Measurements from ENCODE around the gene SLC4A9. TPM values are rescaled to one million over a fixed set of nuclear protein-coding genes. Genes with fewer than 3 reads are reported as not detected.

The SLC4A9 gene
- total and polyA plus RNA-seq, 9 donors: 0.04 to 0.13 (median 0.06) TPM; not detected in 5

GRCh38 chr5:140366589-140367255, 6.7 kb downstream of the SLC4A9 start:
- Histone ChIP-seq H3K36me3 (ENCODE audit: control insufficient read depth, insufficient read depth, low read length) (no peaks in the 10 kb centered on the region), H3K27ac (ENCODE audit: low read length) (no peak overlapping the region), H3K9me3 (replicated peaks; ENCODE audit: control insufficient read depth, low read depth, low read length) (no peaks in the 10 kb centered on the region), H3K4me3 (ENCODE audit: low read length) (no peak overlapping the region), H3K27me3 (ENCODE audit: control insufficient read depth, insufficient read depth, low read length) (no peaks in the 10 kb centered on the region), H3K4me1 (ENCODE audit: control insufficient read depth, insufficient read depth, low read length) (peaks cover 7% of the 10 kb centered on the region)
- DNase-seq: no peak
- WGBS (ENCODE audit: insufficient coverage): 64% methylated on average over 4 of the region's 7 CpGs

DNA sequence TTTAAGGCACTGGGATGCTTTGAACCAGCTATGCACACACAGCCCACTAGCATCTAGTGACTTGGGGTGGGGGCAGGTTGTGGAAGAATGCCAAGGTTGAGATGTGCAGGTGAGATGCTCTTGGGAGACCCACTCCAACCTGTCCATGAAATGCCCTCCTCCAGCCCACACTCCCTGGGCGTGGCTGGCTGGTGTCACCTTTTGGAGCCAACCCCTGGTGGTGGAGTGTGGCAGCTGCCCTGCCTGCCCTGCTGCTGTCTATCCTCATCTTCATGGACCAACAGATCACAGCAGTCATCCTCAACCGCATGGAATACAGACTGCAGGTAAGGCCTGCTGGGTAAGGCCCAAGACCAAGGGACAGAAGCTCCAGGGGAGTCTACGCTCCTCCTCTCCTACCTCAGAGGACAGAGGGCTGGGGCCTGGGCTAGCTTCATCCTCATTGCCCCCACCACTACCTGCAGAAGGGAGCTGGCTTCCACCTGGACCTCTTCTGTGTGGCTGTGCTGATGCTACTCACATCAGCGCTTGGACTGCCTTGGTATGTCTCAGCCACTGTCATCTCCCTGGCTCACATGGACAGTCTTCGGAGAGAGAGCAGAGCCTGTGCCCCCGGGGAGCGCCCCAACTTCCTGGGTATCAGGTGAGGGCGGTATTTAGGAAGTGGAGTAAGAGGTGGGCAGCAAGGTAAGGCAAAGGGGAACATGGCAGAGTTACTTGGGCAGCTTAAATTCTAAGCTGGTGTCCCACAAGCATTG, 7.4 kb downstream of the SLC4A9 start:
- Histone ChIP-seq H3K27ac (ENCODE audit: low read length) (no peak overlapping the region), H3K36me3 (ENCODE audit: control insufficient read depth, insufficient read depth, low read length) (no peaks in the 10 kb centered on the region), H3K9me3 (replicated peaks; ENCODE audit: control insufficient read depth, low read depth, low read length) (no peaks in the 10 kb centered on the region), H3K4me1 (ENCODE audit: control insufficient read depth, insufficient read depth, low read length) (peaks cover 7% of the 10 kb centered on the region), H3K27me3 (ENCODE audit: control insufficient read depth, insufficient read depth, low read length) (no peaks in the 10 kb centered on the region), H3K4me3 (ENCODE audit: low read length) (no peak overlapping the region)
- DNase-seq: no peak
- 86% methylated on average over 4 of the region's 8 CpGs for WGBS (ENCODE audit: insufficient coverage)

GRCh38 chr5:140371356-140372151, 11.6 kb downstream of the SLC4A9 start:
- no peaks in the 10 kb centered on the region for H3K27me3 ChIP-seq (ENCODE audit: control insufficient read depth, insufficient read depth, low read length)

GRCh38 chr5:140372971-140373487, 13.0 kb downstream of the SLC4A9 start:
- Histone ChIP-seq H3K27ac (ENCODE audit: low read length) (no peak overlapping the region), H3K9me3 (replicated peaks; ENCODE audit: control insufficient read depth, low read depth, low read length) (no peaks in the 10 kb centered on the region), H3K4me1 (ENCODE audit: control insufficient read depth, insufficient read depth, low read length) (peaks cover 3% of the 10 kb centered on the region), H3K4me3 (ENCODE audit: low read length) (no peak overlapping the region), H3K27me3 (ENCODE audit: control insufficient read depth, insufficient read depth, low read length) (no peaks in the 10 kb centered on the region), H3K36me3 (ENCODE audit: control insufficient read depth, insufficient read depth, low read length) (no peaks in the 10 kb centered on the region)
- peak; percentile 92 for DNase-seq
- 60% methylated on average over 1 of the region's 2 CpGs for WGBS (ENCODE audit: insufficient coverage)

More at GRCh38 chr5:140371356-140372151, 11.6 kb downstream of the SLC4A9 start:
- no peak for DNase-seq
- no peaks in the 10 kb centered on the region for H3K36me3 ChIP-seq (ENCODE audit: control insufficient read depth, insufficient read depth, low read length)
- peaks cover 3% of the 10 kb centered on the region for H3K4me1 ChIP-seq (ENCODE audit: control insufficient read depth, insufficient read depth, low read length)
- H3K9me3 ChIP-seq (replicated peaks; ENCODE audit: control insufficient read depth, low read depth, low read length): no peaks in the 10 kb centered on the region
- WGBS (ENCODE audit: insufficient coverage): no CpG with 5 or more reads among the region's 3 CpGs
- no peak overlapping the region for H3K27ac ChIP-seq (ENCODE audit: low read length)
- no peak overlapping the region for H3K4me3 ChIP-seq (ENCODE audit: low read length)

- WGBS (ENCODE audit: insufficient coverage): no CpG with 5 or more reads among the region's 4 CpGs
These were observed 21.4 kb downstream of the SLC4A9 start for GRCh38 chr5:140381351-140381750.

DNA sequence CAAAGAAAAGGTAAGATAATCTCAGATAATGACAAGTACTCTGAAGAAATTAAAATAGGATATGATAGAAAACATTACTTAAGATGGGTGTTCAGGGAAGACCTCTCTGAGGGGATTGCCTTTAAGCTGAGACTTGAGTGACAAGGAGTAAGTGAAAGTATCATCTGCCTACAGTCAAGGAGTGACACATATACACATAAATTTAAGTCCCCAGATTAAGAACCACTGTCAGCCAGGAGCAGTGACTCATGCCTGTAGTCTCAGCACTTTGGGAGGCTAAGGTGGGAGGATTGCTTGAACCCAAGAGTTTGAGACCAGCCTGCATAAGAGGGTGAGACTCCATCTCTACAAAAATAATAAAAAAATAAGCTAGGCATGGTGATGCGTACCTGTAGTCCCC, 22.0 kb downstream of the SLC4A9 start:
- WGBS (ENCODE audit: insufficient coverage): no CpG with 5 or more reads among the region's 1 CpG
- Histone ChIP-seq H3K27me3 (ENCODE audit: control insufficient read depth, insufficient read depth, low read length) (no peaks in the 10 kb centered on the region), H3K36me3 (ENCODE audit: control insufficient read depth, insufficient read depth, low read length) (no peaks in the 10 kb centered on the region), H3K27ac (ENCODE audit: low read length) (no peak overlapping the region), H3K4me1 (ENCODE audit: control insufficient read depth, insufficient read depth, low read length) (no peaks in the 10 kb centered on the region), H3K4me3 (ENCODE audit: low read length) (no peak overlapping the region), H3K9me3 (replicated peaks; ENCODE audit: control insufficient read depth, low read depth, low read length) (no peaks in the 10 kb centered on the region)
- DNase-seq: no peak

More at GRCh38 chr5:140381351-140381750, 21.4 kb downstream of the SLC4A9 start:
- no peak overlapping the region for H3K4me3 ChIP-seq (ENCODE audit: low read length)
- H3K9me3 ChIP-seq (replicated peaks; ENCODE audit: control insufficient read depth, low read depth, low read length): no peaks in the 10 kb centered on the region
- no peak for DNase-seq
- no peaks in the 10 kb centered on the region for H3K4me1 ChIP-seq (ENCODE audit: control insufficient read depth, insufficient read depth, low read length)
- no peak overlapping the region for H3K27ac ChIP-seq (ENCODE audit: low read length)
- no peaks in the 10 kb centered on the region for H3K36me3 ChIP-seq (ENCODE audit: control insufficient read depth, insufficient read depth, low read length)
- no peaks in the 10 kb centered on the region for H3K27me3 ChIP-seq (ENCODE audit: control insufficient read depth, insufficient read depth, low read length)

DNA sequence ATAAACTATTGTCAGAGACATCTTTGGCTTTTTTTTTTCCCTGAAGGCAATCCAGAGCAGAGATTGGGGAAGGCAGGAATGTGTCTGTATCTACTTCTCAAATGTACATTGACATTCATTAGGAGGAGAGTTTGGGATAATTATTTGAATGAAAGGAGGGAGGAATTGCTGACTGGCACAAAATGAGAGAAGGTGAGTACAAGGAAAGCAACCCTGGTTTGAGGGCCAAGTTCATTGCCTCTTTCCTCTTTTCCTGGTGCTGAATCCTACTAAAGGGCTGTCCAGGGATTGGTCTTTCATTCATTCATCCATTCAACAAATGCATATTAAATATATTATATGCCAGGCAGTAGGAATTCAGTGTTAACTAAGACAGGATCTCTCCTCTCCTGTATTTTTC, 22.9 kb downstream of the SLC4A9 start:
- H3K4me3 ChIP-seq (ENCODE audit: low read length): no peak overlapping the region
- no peaks in the 10 kb centered on the region for H3K4me1 ChIP-seq (ENCODE audit: control insufficient read depth, insufficient read depth, low read length)
- H3K9me3 ChIP-seq (replicated peaks; ENCODE audit: control insufficient read depth, low read depth, low read length): no peaks in the 10 kb centered on the region
- no peaks in the 10 kb centered on the region for H3K27me3 ChIP-seq (ENCODE audit: control insufficient read depth, insufficient read depth, low read length)
- no peak overlapping the region for H3K27ac ChIP-seq (ENCODE audit: low read length)
- no peaks in the 10 kb centered on the region for H3K36me3 ChIP-seq (ENCODE audit: control insufficient read depth, insufficient read depth, low read length)
- DNase-seq: no peak

DNA sequence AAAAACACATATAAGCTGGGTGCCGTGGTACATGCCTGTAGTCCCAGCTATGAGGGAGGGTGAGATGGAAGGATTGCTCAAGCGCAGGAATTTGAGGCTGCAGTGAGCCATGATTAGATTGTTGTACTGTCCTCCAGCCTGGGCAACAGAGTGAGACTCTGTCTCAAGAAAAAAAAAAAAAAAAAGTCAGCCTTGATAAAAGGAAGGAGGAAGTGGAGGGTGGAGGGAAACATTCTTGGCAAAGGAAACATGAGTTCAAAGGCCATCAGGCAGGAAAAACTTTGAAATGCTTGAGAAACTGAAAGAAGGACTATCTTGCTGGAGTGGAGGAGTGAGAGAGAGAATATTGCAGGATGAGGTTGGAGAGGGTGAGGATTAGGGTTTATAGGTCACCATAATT, 23.3 kb downstream of the SLC4A9 start:
- Histone ChIP-seq H3K9me3 (replicated peaks; ENCODE audit: control insufficient read depth, low read depth, low read length) (no peaks in the 10 kb centered on the region), H3K27me3 (ENCODE audit: control insufficient read depth, insufficient read depth, low read length) (no peaks in the 10 kb centered on the region), H3K36me3 (ENCODE audit: control insufficient read depth, insufficient read depth, low read length) (no peaks in the 10 kb centered on the region), H3K27ac (ENCODE audit: low read length) (no peak overlapping the region), H3K4me1 (ENCODE audit: control insufficient read depth, insufficient read depth, low read length) (no peaks in the 10 kb centered on the region), H3K4me3 (ENCODE audit: low read length) (no peak overlapping the region)
- 93% methylated on average over 2 of the region's 2 CpGs for WGBS (ENCODE audit: insufficient coverage)
- DNase-seq: no peak

DNA sequence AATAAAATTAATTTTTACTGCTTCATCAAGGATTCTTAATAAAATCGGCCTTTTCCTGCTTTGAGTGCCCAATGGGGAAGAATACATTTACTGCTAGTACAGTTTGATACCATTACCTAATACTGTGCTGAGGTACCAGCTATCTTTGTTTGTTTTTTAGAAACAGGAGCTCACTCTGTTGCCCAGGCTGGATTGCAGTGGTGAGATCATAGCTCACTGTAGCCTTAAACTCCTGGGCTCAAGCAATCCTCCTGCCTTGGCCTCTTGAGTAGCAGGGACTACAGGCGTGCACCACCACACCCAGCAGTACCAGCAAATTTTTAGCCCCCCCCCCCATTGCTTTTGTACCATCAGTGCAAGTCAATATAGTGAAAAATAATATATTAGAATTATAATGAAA, 28.1 kb downstream of the SLC4A9 start:
- no peak overlapping the region for H3K27ac ChIP-seq (ENCODE audit: low read length)
- no peak overlapping the region for H3K4me3 ChIP-seq (ENCODE audit: low read length)
- no peaks in the 10 kb centered on the region for H3K4me1 ChIP-seq (ENCODE audit: control insufficient read depth, insufficient read depth, low read length)
- H3K9me3 ChIP-seq (replicated peaks; ENCODE audit: control insufficient read depth, low read depth, low read length): no peaks in the 10 kb centered on the region
- DNase-seq: no peak
- H3K27me3 ChIP-seq (ENCODE audit: control insufficient read depth, insufficient read depth, low read length): no peaks in the 10 kb centered on the region
- H3K36me3 ChIP-seq (ENCODE audit: control insufficient read depth, insufficient read depth, low read length): no peaks in the 10 kb centered on the region
- WGBS (ENCODE audit: insufficient coverage): no CpG with 5 or more reads among the region's 2 CpGs

DNA sequence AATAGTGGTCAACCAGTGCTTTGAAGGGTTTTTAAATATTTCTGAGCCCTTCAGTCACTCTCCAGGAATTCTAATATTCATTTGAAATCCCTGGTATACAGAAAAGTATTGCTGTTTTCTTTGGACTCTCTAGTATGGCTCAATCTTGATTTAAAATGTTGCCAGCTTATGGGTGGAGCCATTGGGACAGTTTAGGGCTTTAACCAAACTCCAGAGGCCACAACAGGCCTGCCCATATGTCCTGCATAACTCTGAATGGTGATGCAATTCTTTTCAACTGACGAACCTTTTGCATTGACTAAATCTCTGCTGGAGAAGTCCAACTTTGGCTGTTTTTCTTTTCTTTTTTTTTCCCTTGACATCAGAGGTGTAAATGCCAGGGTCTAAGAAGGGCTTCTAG, 31.3 kb downstream of the SLC4A9 start:
- no peaks in the 10 kb centered on the region for H3K36me3 ChIP-seq (ENCODE audit: control insufficient read depth, insufficient read depth, low read length)
- no peak overlapping the region for H3K27ac ChIP-seq (ENCODE audit: low read length)
- no peak for DNase-seq
- no peaks in the 10 kb centered on the region for H3K9me3 ChIP-seq (replicated peaks; ENCODE audit: control insufficient read depth, low read depth, low read length)
- WGBS (ENCODE audit: insufficient coverage): no CpG with 5 or more reads among the region's 1 CpG
- no peaks in the 10 kb centered on the region for H3K27me3 ChIP-seq (ENCODE audit: control insufficient read depth, insufficient read depth, low read length)
- H3K4me1 ChIP-seq (ENCODE audit: control insufficient read depth, insufficient read depth, low read length): no peaks in the 10 kb centered on the region
- no peak overlapping the region for H3K4me3 ChIP-seq (ENCODE audit: low read length)

Measured in muscle of leg (tissue), 11 donors.